CD14-positive monocyte (primary cell): Measurements from ENCODE around the gene DNAL1. TPM values are rescaled to one million over a fixed set of nuclear protein-coding genes. Genes with fewer than 3 reads are reported as not detected.

Source experiments
- DNase-seq, 3 donors: peaks; one replicate each; pipeline ENCODE4 v3.0.0-alpha.2; 2011 to 2022
- H2AFZ ChIP-seq: 2 replicates; pipeline ENCODE4 v1.6.0; 2012; ENCODE audit warnings: mild to moderate bottlenecking, low read depth, low read length, inconsistent platforms; ENCODE audit not compliant: insufficient read depth, poor library complexity, severe bottlenecking
- H3K27ac ChIP-seq, 2 donors: 1 replicate in 1 of 2; 2 replicates in 1 of 2; pipeline ENCODE4 v1.5.1; 2012 to 2013; ENCODE audit warnings: low read length in 2 of 2, control low read depth in 1 of 2, inconsistent platforms in 1 of 2, low read depth in 1 of 2, mild to moderate bottlenecking in 1 of 2
- H3K27me3 ChIP-seq, 2 donors: one replicate each; pipeline versions ENCODE4 v1.6.0 to v1.6.1; 2011 to 2013; ENCODE audit warnings: low read length in 2 of 2; ENCODE audit not compliant: control insufficient read depth in 2 of 2, insufficient read depth in 2 of 2
- H3K36me3 ChIP-seq, 2 donors: replicated peaks in 1 of 2; 1 replicate in 1 of 2; 2 replicates in 1 of 2; pipeline versions ENCODE4 v1.5.1 to v1.6.1; 2012 to 2013; ENCODE audit warnings: low read length in 2 of 2, control low read depth in 1 of 2, inconsistent platforms in 1 of 2, mild to moderate bottlenecking in 1 of 2; ENCODE audit not compliant: insufficient read depth in 2 of 2, control insufficient read depth in 1 of 2
- H3K4me1 ChIP-seq, 2 donors: 1 replicate in 1 of 2; 2 replicates in 1 of 2; pipeline versions ENCODE4 v1.5.1 to v1.6.1; 2012 to 2013; ENCODE audit warnings: low read length in 2 of 2, control low read depth in 1 of 2, inconsistent platforms in 1 of 2, mild to moderate bottlenecking in 1 of 2, moderate library complexity in 1 of 2; ENCODE audit not compliant: insufficient read depth in 2 of 2, control insufficient read depth in 1 of 2
- H3K4me2 ChIP-seq: replicated peaks from 2 replicates; pipeline ENCODE3; 2012; ENCODE audit warnings: low read length, moderate library complexity, mild to moderate bottlenecking; ENCODE audit not compliant: poor library complexity, severe bottlenecking; ENCODE audit errors: extremely low read depth
- H3K4me3 ChIP-seq, 3 experiments: fragments of 200-600 bp in 1 of 3; sonication (generic) in 1 of 3; replicated peaks in 1 of 3; 1 replicate in 2 of 3; 2 replicates in 1 of 3; pipeline ENCODE4 v1.5.1; 2011 to 2013; ENCODE audit warnings: low read length in 3 of 3, mild to moderate bottlenecking in 3 of 3, control low read depth in 2 of 3, low read depth in 2 of 3, inconsistent platforms in 1 of 3, moderate library complexity in 1 of 3
- H3K79me2 ChIP-seq: 2 replicates; pipeline ENCODE4 v1.6.0; 2012; ENCODE audit warnings: mild to moderate bottlenecking, control low read depth, inconsistent platforms, low read length, moderate library complexity; ENCODE audit not compliant: insufficient read depth
- H3K9ac ChIP-seq: 2 replicates; pipeline ENCODE4 v1.6.0; 2017; ENCODE audit warnings: low read length, mild to moderate bottlenecking; ENCODE audit not compliant: insufficient read depth, poor library complexity, severe bottlenecking
- H3K9me3 ChIP-seq, 2 donors: replicated peaks in 1 of 2; 1 replicate in 1 of 2; 2 replicates in 1 of 2; pipeline versions ENCODE4 v1.5.1 to v1.6.1; 2012 to 2013; ENCODE audit warnings: low read length in 2 of 2, control low read depth in 1 of 2; ENCODE audit not compliant: control insufficient read depth in 1 of 2, insufficient read depth in 1 of 2
- H4K20me1 ChIP-seq: 2 replicates; pipeline ENCODE4 v1.6.0; 2012; ENCODE audit warnings: mild to moderate bottlenecking, low read length, control low read depth, moderate library complexity; ENCODE audit not compliant: insufficient read depth
- H3K27ac Mint-ChIP-seq, 7 donors: one replicate each; pipeline ENCODE4 v1.8.0; 2020; ENCODE audit warnings: mild to moderate bottlenecking in 7 of 7, mixed read lengths in 7 of 7, moderate library complexity in 6 of 7, inconsistent platforms in 2 of 7
- H3K27me3 Mint-ChIP-seq, 3 donors: one replicate each; pipeline ENCODE4 v1.8.0; 2021 to 2022; ENCODE audit warnings: low read depth in 3 of 3, mild to moderate bottlenecking in 3 of 3, mixed read lengths in 3 of 3, moderate library complexity in 3 of 3, inconsistent platforms in 1 of 3
- H3K36me3 Mint-ChIP-seq, 2 donors: one replicate each; pipeline ENCODE4 v1.8.0; 2020; ENCODE audit warnings: mixed read lengths in 2 of 2, inconsistent platforms in 1 of 2, mild to moderate bottlenecking in 1 of 2
- H3K4me1 Mint-ChIP-seq: one replicate; pipeline ENCODE4 v1.8.0; 2020; ENCODE audit warnings: mild to moderate bottlenecking, mixed read lengths
- H3K4me3 Mint-ChIP-seq, 2 donors: one replicate each; pipeline ENCODE4 v1.8.0; 2020; ENCODE audit warnings: mild to moderate bottlenecking in 2 of 2, mixed read lengths in 2 of 2, moderate library complexity in 1 of 2
- H3K9me3 Mint-ChIP-seq, 7 donors: one replicate each; pipeline ENCODE4 v1.8.0; 2020 to 2022; ENCODE audit warnings: mixed read lengths in 7 of 7, mild to moderate bottlenecking in 6 of 7, moderate library complexity in 6 of 7, inconsistent platforms in 2 of 7
- WGBS: methylation state at CpG from one replicate; pipeline ENCODE4 v1.1.5; 2013; ENCODE audit warnings: missing lambda C conversion rate; ENCODE audit not compliant: insufficient coverage; 5-methylcytosine and 5-hydroxymethylcytosine counted together
- intact Hi-C, 2 donors: fragments of 100-400 bp; cut with micrococcal nuclease; formaldehyde crosslinking; loops; one replicate each; pipeline versions ENCODE4 v1.15.0 to v1.15.1; 2023
- polyA plus RNA-seq, 3 donors: library from polyadenylated mRNA; depleted of rRNA in 1 of 3; unstranded in 2 of 3; stranded (reverse) in 1 of 3; fragments of 300-500 nt in 2 of 3; fragments of >200 nt in 1 of 3; fragmentation: Illumina TruSeq in 2 of 3; gene quantifications; 1 replicate in 2 of 3; 2 replicates in 1 of 3; pipeline ENCODE4 v1.2.3, GENCODE V29; 2012 to 2021
- TF ChIP-seq, protein P1 (sequence below): fragments of 200-600 bp; IDR thresholded peaks from one replicate; pipeline ENCODE4 v1.8.0; 2022; ENCODE audit warnings: antibody characterized with exemption, mild to moderate bottlenecking

DNAL1 gene
- polyA plus RNA-seq, 3 donors, result 0.68 to 3.4 (median 2.0) TPM

DNA sequence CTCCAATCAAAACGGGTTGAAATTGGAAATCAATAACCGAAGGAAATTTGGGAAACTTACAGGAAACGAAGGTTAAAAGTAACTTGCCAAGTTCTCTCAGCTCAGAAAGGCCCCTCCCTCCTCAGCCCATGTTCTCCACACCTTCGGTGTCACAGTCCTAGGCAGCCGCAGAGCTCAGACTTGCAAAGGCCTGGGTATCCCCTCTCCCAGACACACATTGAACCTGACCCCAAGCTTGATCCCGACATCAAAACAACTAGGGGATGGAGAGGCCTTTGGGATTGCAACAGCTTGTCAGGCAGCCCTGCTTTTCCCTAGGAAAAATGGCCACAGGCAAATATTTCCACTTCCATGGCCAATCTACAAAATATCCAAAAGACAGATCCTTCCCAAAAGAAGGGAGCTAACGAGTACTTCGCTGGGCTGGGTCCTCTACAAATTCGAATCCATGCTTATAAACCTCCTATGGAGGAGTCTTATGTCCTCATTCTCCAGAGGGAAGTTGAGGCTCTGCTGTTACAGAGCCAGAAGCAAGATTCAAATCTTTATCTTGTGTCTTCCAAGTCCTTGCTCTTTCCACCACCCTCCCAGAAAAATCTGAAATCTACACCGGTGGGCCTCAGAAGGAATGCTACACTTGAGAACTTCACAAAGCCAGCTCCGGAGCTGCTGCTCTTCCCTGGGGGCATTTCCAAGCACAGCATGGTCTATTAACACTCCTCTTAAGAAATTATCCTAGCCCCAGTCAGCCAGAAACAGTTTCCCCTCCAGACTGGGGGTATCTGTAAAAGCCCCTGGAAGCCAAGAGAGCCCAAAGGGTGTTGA, 105.1 kb downstream of the DNAL1 start:
- peak overlapping the region in 1 of 2 donors; percentile 48 for H3K4me3 Mint-ChIP-seq
- no peak overlapping the region for H3K9ac ChIP-seq
- peaks cover 83 to 96% of the 10 kb centered on the region in 2 donors for H3K4me1 ChIP-seq
- no peak overlapping the region for H3K4me2 ChIP-seq
- H3K79me2 ChIP-seq, result peaks cover 99% of the 10 kb centered on the region
- peaks cover 0 to 6% of the 10 kb centered on the region in 2 donors for H3K36me3 ChIP-seq
- H3K9me3 Mint-ChIP-seq, result no peaks in the 10 kb centered on the region
- peak overlapping the region in 1 of 2 donors; percentile 98 for H3K27ac ChIP-seq
- H2AFZ ChIP-seq, result no peak overlapping the region
- no peak overlapping the region for H3K4me3 ChIP-seq
- peaks cover 7 to 16% of the 10 kb centered on the region in 2 donors for H3K36me3 Mint-ChIP-seq
- peak overlapping the region in 6 of 7 donors; percentile 6 to 91 (median 68) for H3K27ac Mint-ChIP-seq
- H3K4me1 Mint-ChIP-seq, result peaks cover 99% of the 10 kb centered on the region
- DNase-seq, result peak in 1 of 3 donors; percentile 3
- whole genome bisulfite sequencing, result 78% methylated on average over 5 of the region's 11 CpGs
- intact Hi-C loops, result loop anchor here in 1 of 2 donors (5.0 kb wide), 1 partner anchor 77 kb away; no protein-coding TSS in a partner anchor
- TF ChIP-seq, protein P1, sequence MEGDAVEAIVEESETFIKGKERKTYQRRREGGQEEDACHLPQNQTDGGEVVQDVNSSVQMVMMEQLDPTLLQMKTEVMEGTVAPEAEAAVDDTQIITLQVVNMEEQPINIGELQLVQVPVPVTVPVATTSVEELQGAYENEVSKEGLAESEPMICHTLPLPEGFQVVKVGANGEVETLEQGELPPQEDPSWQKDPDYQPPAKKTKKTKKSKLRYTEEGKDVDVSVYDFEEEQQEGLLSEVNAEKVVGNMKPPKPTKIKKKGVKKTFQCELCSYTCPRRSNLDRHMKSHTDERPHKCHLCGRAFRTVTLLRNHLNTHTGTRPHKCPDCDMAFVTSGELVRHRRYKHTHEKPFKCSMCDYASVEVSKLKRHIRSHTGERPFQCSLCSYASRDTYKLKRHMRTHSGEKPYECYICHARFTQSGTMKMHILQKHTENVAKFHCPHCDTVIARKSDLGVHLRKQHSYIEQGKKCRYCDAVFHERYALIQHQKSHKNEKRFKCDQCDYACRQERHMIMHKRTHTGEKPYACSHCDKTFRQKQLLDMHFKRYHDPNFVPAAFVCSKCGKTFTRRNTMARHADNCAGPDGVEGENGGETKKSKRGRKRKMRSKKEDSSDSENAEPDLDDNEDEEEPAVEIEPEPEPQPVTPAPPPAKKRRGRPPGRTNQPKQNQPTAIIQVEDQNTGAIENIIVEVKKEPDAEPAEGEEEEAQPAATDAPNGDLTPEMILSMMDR, result no peak
- H4K20me1 ChIP-seq, result peaks cover 100% of the 10 kb centered on the region
- H3K27me3 ChIP-seq, result no peaks in the 10 kb centered on the region
- no peaks in the 10 kb centered on the region for H3K27me3 Mint-ChIP-seq
- no peaks in the 10 kb centered on the region for H3K9me3 ChIP-seq

DNA sequence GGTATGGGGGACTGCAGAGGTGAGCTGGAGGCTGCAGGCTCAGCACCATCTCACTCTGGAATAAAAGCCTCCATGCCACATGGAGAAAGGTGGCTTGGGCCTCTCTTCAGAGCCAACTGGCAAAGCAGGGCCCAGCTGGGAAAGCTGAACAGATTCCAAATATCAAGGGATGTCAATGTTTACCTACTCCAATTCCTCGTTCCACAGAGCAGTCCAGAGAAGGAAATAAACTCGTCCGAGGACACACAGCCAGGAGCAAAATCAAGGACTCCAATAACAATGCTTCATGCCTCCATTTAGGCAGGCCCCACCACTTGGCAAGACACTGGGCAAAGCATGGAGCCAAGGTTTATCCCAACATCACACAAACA, 105.7 kb downstream of the DNAL1 start:
- peaks cover 99% of the 10 kb centered on the region for H3K79me2 ChIP-seq
- no peak overlapping the region for H3K9ac ChIP-seq
- no peak overlapping the region for H3K4me3 ChIP-seq
- DNase-seq, result no peak
- peaks cover 83 to 96% of the 10 kb centered on the region in 2 donors for H3K4me1 ChIP-seq
- Mint-ChIP-seq H3K27me3 (peaks cover 0 to 2% (median 0%) of the 10 kb centered on the region in 3 donors), H3K4me3 (no peak overlapping the region), H3K9me3 (no peaks in the 10 kb centered on the region), H3K36me3 (peaks cover 7 to 14% of the 10 kb centered on the region in 2 donors), H3K27ac (peak overlapping the region in 4 of 7 donors; percentile 13 to 91 (median 69)), H3K4me1 (peaks cover 99% of the 10 kb centered on the region)
- no peaks in the 10 kb centered on the region for H3K9me3 ChIP-seq
- intact Hi-C loops, result loop anchor here in 1 of 2 donors (5.0 kb wide), 1 partner anchor 77 kb away; no protein-coding TSS in a partner anchor
- H4K20me1 ChIP-seq, result peaks cover 100% of the 10 kb centered on the region
- TF ChIP-seq, protein P1, result no peak
- peak overlapping the region in 1 of 2 donors; percentile 98 for H3K27ac ChIP-seq
- no peaks in the 10 kb centered on the region for H3K27me3 ChIP-seq
- no peak overlapping the region for H3K4me2 ChIP-seq
- no peak overlapping the region for H2AFZ ChIP-seq
- WGBS, result no CpG with 5 or more reads among the region's 3 CpGs
- peaks cover 0 to 6% of the 10 kb centered on the region in 2 donors for H3K36me3 ChIP-seq
